Brain (organoid and tissue), 1 donor: ENCODE results near the gene CYP2C18. TPM values are rescaled to one million over a fixed set of nuclear protein-coding genes. Genes with fewer than 3 reads are reported as not detected.

Experiments used
- polyA plus RNA-seq: library from polyadenylated mRNA; stranded (reverse); fragments of 350-450 nt; fragmentation: Illumina TruSeq; extraction: RNeasy Lipid Tissue Mini Kit (QIAGEN cat#74804); gene quantifications from one replicate; pipeline ENCODE4 v1.2.3, GENCODE V29; 2015; ENCODE audit warnings: low read depth, low replicate concordance; ENCODE audit not compliant: insufficient read depth

The CYP2C18 gene
- polyA plus RNA-seq, 1 donor from 2014 or later: not detected

Other genes starting within 250 kb of the CYP2C18 start
- gene HELLS, start 137.9 kb upstream of the CYP2C18 start, polyA plus RNA-seq: 3.4 TPM
- gene CYP2C19, start 79.0 kb downstream of the CYP2C18 start, polyA plus RNA-seq: not detected